ENCODE results near the gene PEA15. TPM values are rescaled to one million over a fixed set of nuclear protein-coding genes. Genes with fewer than 3 reads are reported as not detected.

The PEA15 gene
- total and polyA plus RNA-seq, 9 of the 15 experiments (the other 6 are each of a cell fraction or from before 2014, with no cell fraction given), result 8.2 to 175 (median 35.4) TPM

GRCh38 chr1:160167580-160167979 lies 37.6 kb upstream of the PEA15 start:
- ATAC-seq (peak; percentile 31; the same call in 1 of the 3 replicates), DNase-seq (ENCODE audit: extremely low read depth in 1 of 4, low spot score in 3 of 4) (no peak), FAIRE-seq (no peak)
- Histone ChIP-seq H3K9me1 (ENCODE audit: control insufficient read depth, insufficient read depth, low read length) (no peaks in the 10 kb centered on the region), H3K9me3 (replicated peaks; ENCODE audit: control insufficient read depth, insufficient read depth, low read depth, low read length) (no peaks in the 10 kb centered on the region), H3K79me2 (ENCODE audit: control insufficient read depth, insufficient read depth, low read length) (no peaks in the 10 kb centered on the region), H3K9ac (ENCODE audit: insufficient read depth in 1 of 2, low read depth in 2 of 2, low read length in 2 of 2) (no peak overlapping the region), H3K27ac (ENCODE audit: extremely low read depth, low read depth, low read length) (no peak overlapping the region), H3K4me2 (ENCODE audit: insufficient read depth, low read length) (no peak overlapping the region), H3K36me3 (ENCODE audit: control insufficient read depth, insufficient read depth, low read length) (no peaks in the 10 kb centered on the region), H2AFZ (ENCODE audit: low read depth, low read length) (no peak overlapping the region), H3K4me1 (replicated peaks in 1 of 2; ENCODE audit: control insufficient read depth in 2 of 2, insufficient read depth in 2 of 2, low read length in 2 of 2) (peaks cover 0 to 9% of the 10 kb centered on the region in 2 experiments; a peak in 3 of 5 replicates), H3K4me3 (no peak overlapping the region), H3K27me3 (ENCODE audit: control insufficient read depth in 2 of 2, insufficient read depth in 2 of 2, low read length in 2 of 2) (peaks cover 35 to 75% of the 10 kb centered on the region in 2 experiments), H4K20me1 (replicated peaks; ENCODE audit: control insufficient read depth, insufficient read depth, low read length) (no peaks in the 10 kb centered on the region)
- WGBS (ENCODE audit: insufficient coverage, low coverage, missing lambda C conversion rate), result 2% methylated on average over 6 of the region's 6 CpGs
- no TSS peak for BruUV-seq (replicated peaks)
- POLR2A ChIA-PET, result interaction anchor here (1.1 kb wide), 1 partner anchor 95 kb away, joined by 3 read pairs; the partner anchor contains the start of gene DCAF8
- TF ChIP-seq NFXL1 (CRISPR knock-in tag; IDR thresholded peaks at IDR 0.05), result no peak
- TF ChIP-seq, protein P1, sequence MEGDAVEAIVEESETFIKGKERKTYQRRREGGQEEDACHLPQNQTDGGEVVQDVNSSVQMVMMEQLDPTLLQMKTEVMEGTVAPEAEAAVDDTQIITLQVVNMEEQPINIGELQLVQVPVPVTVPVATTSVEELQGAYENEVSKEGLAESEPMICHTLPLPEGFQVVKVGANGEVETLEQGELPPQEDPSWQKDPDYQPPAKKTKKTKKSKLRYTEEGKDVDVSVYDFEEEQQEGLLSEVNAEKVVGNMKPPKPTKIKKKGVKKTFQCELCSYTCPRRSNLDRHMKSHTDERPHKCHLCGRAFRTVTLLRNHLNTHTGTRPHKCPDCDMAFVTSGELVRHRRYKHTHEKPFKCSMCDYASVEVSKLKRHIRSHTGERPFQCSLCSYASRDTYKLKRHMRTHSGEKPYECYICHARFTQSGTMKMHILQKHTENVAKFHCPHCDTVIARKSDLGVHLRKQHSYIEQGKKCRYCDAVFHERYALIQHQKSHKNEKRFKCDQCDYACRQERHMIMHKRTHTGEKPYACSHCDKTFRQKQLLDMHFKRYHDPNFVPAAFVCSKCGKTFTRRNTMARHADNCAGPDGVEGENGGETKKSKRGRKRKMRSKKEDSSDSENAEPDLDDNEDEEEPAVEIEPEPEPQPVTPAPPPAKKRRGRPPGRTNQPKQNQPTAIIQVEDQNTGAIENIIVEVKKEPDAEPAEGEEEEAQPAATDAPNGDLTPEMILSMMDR (IDR thresholded peaks at IDR 0.05 in 2 of 3, conservative IDR thresholded peaks at IDR 0.05 in 1 of 3; ENCODE audit: insufficient read depth in 2 of 3, low read depth in 1 of 3, low read length in 3 of 3), result 0 out of 6 replicates have a peak, but pooled peaks of 1 of the 3 experiments have one; percentile 22
- intact Hi-C loops (cut with micrococcal nuclease) (no loop called here), in situ Hi-C loops (cut with MboI) (no loop called here)
- CTCF ChIA-PET (ENCODE audit: low intra/inter-chr PET ratio), result no interaction called here

DNA sequence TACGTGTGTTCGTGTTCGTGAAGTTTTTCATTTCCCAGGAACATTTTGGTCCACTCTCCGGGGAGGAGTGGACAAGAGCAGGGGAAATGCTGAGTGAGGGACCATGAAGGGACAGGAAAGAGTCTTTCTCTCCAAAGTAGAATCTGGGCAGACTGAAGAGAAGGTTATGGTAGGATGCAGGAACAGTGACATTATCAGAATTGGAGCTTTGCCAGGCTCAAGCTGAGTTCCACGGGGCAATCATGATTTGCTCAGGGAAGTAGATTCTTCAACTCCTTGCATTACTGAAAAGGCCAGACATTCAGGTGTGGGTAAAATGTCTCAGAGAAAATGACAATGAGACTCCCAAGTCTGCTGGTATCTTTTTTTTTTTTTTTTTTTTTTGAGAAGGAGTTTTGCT lies 37.2 kb upstream of the PEA15 start:
- 2% methylated on average over 5 of the region's 5 CpGs for WGBS (ENCODE audit: insufficient coverage, low coverage, missing lambda C conversion rate)
- Histone ChIP-seq H3K36me3 (ENCODE audit: control insufficient read depth, insufficient read depth, low read length) (no peaks in the 10 kb centered on the region), H3K9me3 (replicated peaks; ENCODE audit: control insufficient read depth, insufficient read depth, low read depth, low read length) (no peaks in the 10 kb centered on the region), H2AFZ (ENCODE audit: low read depth, low read length) (no peak overlapping the region), H3K27me3 (ENCODE audit: control insufficient read depth in 2 of 2, insufficient read depth in 2 of 2, low read length in 2 of 2) (peaks cover 37 to 79% of the 10 kb centered on the region in 2 experiments), H4K20me1 (replicated peaks; ENCODE audit: control insufficient read depth, insufficient read depth, low read length) (no peaks in the 10 kb centered on the region), H3K4me1 (replicated peaks in 1 of 2; ENCODE audit: control insufficient read depth in 2 of 2, insufficient read depth in 2 of 2, low read length in 2 of 2) (peaks cover 0 to 9% of the 10 kb centered on the region in 2 experiments; a peak in 3 of 5 replicates), H3K4me2 (ENCODE audit: insufficient read depth, low read length) (no peak overlapping the region), H3K27ac (ENCODE audit: extremely low read depth, low read depth, low read length) (no peak overlapping the region), H3K4me3 (no peak overlapping the region), H3K9ac (ENCODE audit: insufficient read depth in 1 of 2, low read depth in 2 of 2, low read length in 2 of 2) (no peak overlapping the region), H3K9me1 (ENCODE audit: control insufficient read depth, insufficient read depth, low read length) (no peaks in the 10 kb centered on the region), H3K79me2 (ENCODE audit: control insufficient read depth, insufficient read depth, low read length) (no peaks in the 10 kb centered on the region)
- CTCF ChIA-PET (ENCODE audit: low intra/inter-chr PET ratio), result no interaction called here
- DNase-seq (ENCODE audit: extremely low read depth in 1 of 4, low spot score in 3 of 4) (no peak), ATAC-seq (no peak), FAIRE-seq (no peak)
- in situ Hi-C loops (cut with MboI) (no loop called here), intact Hi-C loops (cut with micrococcal nuclease) (no loop called here)
- no TSS peak for BruUV-seq (replicated peaks)
- TF ChIP-seq POLR2G (IDR thresholded peaks at IDR 0.05; ENCODE audit: low read depth, low read length) (no peak), CXXC5 (CRISPR knock-in tag; IDR thresholded peaks at IDR 0.05) (no peak), NFIC (IDR thresholded peaks at IDR 0.05) (peak; percentile 55), NR2C1 (IDR thresholded peaks at IDR 0.05) (no peak), NR2C1 (tag; IDR thresholded peaks at IDR 0.05) (no peak), KLF16 (IDR thresholded peaks at IDR 0.05) (no peak), MCM5 (IDR thresholded peaks at IDR 0.05; ENCODE audit: low read depth) (no peak)
- POLR2A ChIA-PET, result interaction anchor here (1.1 kb wide), 1 partner anchor 94 kb away, joined by 3 read pairs; the partner anchor contains the start of gene DCAF8
